ENCODE measurements around the gene TBC1D19. TPM values are rescaled to one million over a fixed set of nuclear protein-coding genes. Genes with fewer than 3 reads are reported as not detected.
A peak's percentile ranks its signal among the peaks of the same experiment; 100 is the strongest.

TBC1D19 gene
- total and polyA plus RNA-seq, 9 of the 15 experiments (the other 6 are each of a cell fraction or from before 2014, with no cell fraction given), result 0.73 to 5.6 (median 3.7) TPM

GRCh38 chr4:26583865-26584652 lies at the start of gene TBC1D19 (continued):
- TF ChIP-seq KDM1A (IDR thresholded peaks at IDR 0.05) (no peak), ASH1L (IDR thresholded peaks at IDR 0.05; ENCODE audit: borderline replicate concordance, low read depth, partially characterized antibody) (no peak), SRF (CRISPR knock-in tag; IDR thresholded peaks at IDR 0.05) (0 out of 4 replicates have a peak, but pooled peaks of 1 of the 2 experiments have one; percentile 24), HMGXB4 (CRISPR knock-in tag; IDR thresholded peaks at IDR 0.05) (no peak), JUNB (CRISPR knock-in tag; conservative IDR thresholded peaks at IDR 0.05) (no peak), CBX1 (IDR thresholded peaks at IDR 0.05; ENCODE audit: low read depth) (peak; percentile 89; the same call in 1 of the 2 replicates), SMAD2 (IDR thresholded peaks at IDR 0.05; ENCODE audit: low read depth, low read length) (no peak), POLR2H (tag; IDR thresholded peaks at IDR 0.05; ENCODE audit: low read depth) (no peak), TBL1XR1 (IDR thresholded peaks at IDR 0.05; ENCODE audit: low read length in 2 of 2) (peak; percentile 49 to 72; a peak in 2 of 4 replicates), ZNF75A (CRISPR knock-in tag; IDR thresholded peaks at IDR 0.05) (no peak), ZNF79 (CRISPR knock-in tag; IDR thresholded peaks at IDR 0.05; ENCODE audit: low read depth) (no peak), ZNF12 (CRISPR knock-in tag; IDR thresholded peaks at IDR 0.05) (no peak), SMC3 (conservative IDR thresholded peaks at IDR 0.05; ENCODE audit: insufficient read depth, low read depth, low read length) (no peak), TOE1 (IDR thresholded peaks at IDR 0.05; ENCODE audit: borderline replicate concordance) (peak; percentile 68; the same call in 1 of the 2 replicates), TOE1 (CRISPR knock-in tag; IDR thresholded peaks at IDR 0.05; ENCODE audit: borderline replicate concordance, low read depth) (no peak), TARDBP (IDR thresholded peaks at IDR 0.05) (no peak), NR2C2 (CRISPR knock-in tag; IDR thresholded peaks at IDR 0.05) (no peak), NR2C2 (tag; IDR thresholded peaks at IDR 0.05) (peak; percentile 64), DACH1 (IDR thresholded peaks at IDR 0.05; ENCODE audit: partially characterized antibody) (peak; percentile 10), NR4A1 (CRISPR knock-in tag; IDR thresholded peaks at IDR 0.05) (no peak), NR4A1 (tag; IDR thresholded peaks at IDR 0.05) (no peak; the same call in 1 of the 2 replicates), NFXL1 (CRISPR knock-in tag; IDR thresholded peaks at IDR 0.05) (no peak), HDAC1 (IDR thresholded peaks at IDR 0.05) (peak in 1 of 2 experiments; percentile 75; a peak in 1 of 4 replicates), RHOXF2B (CRISPR knock-in tag; conservative IDR thresholded peaks at IDR 0.05) (no peak), TAF9B (IDR thresholded peaks at IDR 0.05; ENCODE audit: partially characterized antibody) (peak; percentile 81), ZBTB33 (CRISPR knock-in tag; IDR thresholded peaks at IDR 0.05) (peak; percentile 49; the same call in 1 of the 2 replicates)
